Measurements from ENCODE around the gene SHB.

Gene SHB

DNA sequence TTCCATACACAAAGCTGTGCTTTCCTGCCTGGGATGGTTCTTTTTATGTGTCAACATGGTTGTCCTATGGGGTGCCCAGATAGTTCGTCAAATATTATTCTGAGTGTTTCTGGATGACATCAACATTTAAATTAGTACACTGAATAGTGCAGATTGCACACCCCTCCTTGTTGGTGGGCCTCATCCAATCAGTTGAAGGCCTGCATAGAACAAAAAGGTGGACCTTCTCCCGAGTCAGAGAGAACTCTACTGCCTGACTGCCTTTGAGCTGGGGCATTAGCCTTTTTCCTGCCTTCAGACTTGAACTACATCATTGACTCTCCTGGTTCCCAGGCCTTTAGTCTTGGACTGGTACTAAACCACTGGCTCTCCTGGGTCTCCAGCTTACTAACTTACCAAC is 80.4 kb downstream of the SHB start:
- Histone ChIP-seq H3K9me3 (replicated peaks; ENCODE audit: insufficient read depth, low read length) (no peaks in the 10 kb centered on the region), H3K27me3 (replicated peaks; ENCODE audit: insufficient read depth, low read length) (no peaks in the 10 kb centered on the region), H4K20me1 (ENCODE audit: insufficient read depth, low read length) (no peaks in the 10 kb centered on the region), H2AFZ (ENCODE audit: low read length) (no peak overlapping the region), H3K4me1 (ENCODE audit: low read length) (no peaks in the 10 kb centered on the region), H3F3A (ENCODE audit: insufficient read depth, low read length) (no peaks in the 10 kb centered on the region), H3K27ac (ENCODE audit: low read length) (no peak overlapping the region), H3K36me3 (replicated peaks; ENCODE audit: insufficient read depth, low read length) (no peaks in the 10 kb centered on the region), H3K4me2 (ENCODE audit: low read depth, low read length) (no peak overlapping the region), H3K79me2 (ENCODE audit: low read length) (no peaks in the 10 kb centered on the region), H3K4me3 (ENCODE audit: low read length) (no peak overlapping the region), H3K9ac (ENCODE audit: low read length) (no peak overlapping the region), H3K9me2 (replicated peaks; ENCODE audit: insufficient read depth, low read length) (no peaks in the 10 kb centered on the region)
- DNase-seq, result no peak
- TF ChIP-seq EZH2phosphoT487 (IDR thresholded peaks at IDR 0.05; ENCODE audit: low read length) (no peak), EZH2 (optimal IDR thresholded peaks at IDR 0.05; ENCODE audit: low read depth, low read length) (no peak)
- TF ChIP-seq, protein P1, sequence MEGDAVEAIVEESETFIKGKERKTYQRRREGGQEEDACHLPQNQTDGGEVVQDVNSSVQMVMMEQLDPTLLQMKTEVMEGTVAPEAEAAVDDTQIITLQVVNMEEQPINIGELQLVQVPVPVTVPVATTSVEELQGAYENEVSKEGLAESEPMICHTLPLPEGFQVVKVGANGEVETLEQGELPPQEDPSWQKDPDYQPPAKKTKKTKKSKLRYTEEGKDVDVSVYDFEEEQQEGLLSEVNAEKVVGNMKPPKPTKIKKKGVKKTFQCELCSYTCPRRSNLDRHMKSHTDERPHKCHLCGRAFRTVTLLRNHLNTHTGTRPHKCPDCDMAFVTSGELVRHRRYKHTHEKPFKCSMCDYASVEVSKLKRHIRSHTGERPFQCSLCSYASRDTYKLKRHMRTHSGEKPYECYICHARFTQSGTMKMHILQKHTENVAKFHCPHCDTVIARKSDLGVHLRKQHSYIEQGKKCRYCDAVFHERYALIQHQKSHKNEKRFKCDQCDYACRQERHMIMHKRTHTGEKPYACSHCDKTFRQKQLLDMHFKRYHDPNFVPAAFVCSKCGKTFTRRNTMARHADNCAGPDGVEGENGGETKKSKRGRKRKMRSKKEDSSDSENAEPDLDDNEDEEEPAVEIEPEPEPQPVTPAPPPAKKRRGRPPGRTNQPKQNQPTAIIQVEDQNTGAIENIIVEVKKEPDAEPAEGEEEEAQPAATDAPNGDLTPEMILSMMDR (IDR thresholded peaks at IDR 0.05; ENCODE audit: low read length), result no peak

DNA sequence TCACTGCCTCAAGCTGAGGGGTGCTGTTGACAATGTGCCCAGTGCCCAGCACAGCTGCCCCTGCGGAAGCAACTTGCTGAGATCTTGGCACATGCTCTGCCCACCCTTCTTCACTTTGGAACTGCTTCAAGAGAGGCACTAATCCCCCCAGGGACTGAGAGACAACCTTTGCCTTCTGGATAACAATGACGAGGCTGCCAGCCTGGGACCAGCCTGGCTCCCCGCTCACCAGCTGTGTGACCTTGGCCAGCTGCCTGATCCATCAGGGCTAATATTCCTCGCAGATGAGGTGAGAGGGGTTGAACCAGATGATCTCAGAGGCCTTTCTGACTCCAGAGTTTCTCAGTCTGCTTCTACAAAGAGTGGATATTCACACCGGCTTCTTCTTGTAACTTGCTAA is 81.0 kb downstream of the SHB start:
- Histone ChIP-seq H3K9ac (ENCODE audit: low read length) (no peak overlapping the region), H3K27ac (ENCODE audit: low read length) (no peak overlapping the region), H3K27me3 (replicated peaks; ENCODE audit: insufficient read depth, low read length) (no peaks in the 10 kb centered on the region), H4K20me1 (ENCODE audit: insufficient read depth, low read length) (no peaks in the 10 kb centered on the region), H3K9me3 (replicated peaks; ENCODE audit: insufficient read depth, low read length) (no peaks in the 10 kb centered on the region), H3K4me3 (ENCODE audit: low read length) (no peak overlapping the region), H3F3A (ENCODE audit: insufficient read depth, low read length) (no peaks in the 10 kb centered on the region), H3K36me3 (replicated peaks; ENCODE audit: insufficient read depth, low read length) (no peaks in the 10 kb centered on the region), H3K9me2 (replicated peaks; ENCODE audit: insufficient read depth, low read length) (no peaks in the 10 kb centered on the region), H3K4me2 (ENCODE audit: low read depth, low read length) (no peak overlapping the region), H2AFZ (ENCODE audit: low read length) (no peak overlapping the region), H3K4me1 (ENCODE audit: low read length) (no peaks in the 10 kb centered on the region), H3K79me2 (ENCODE audit: low read length) (no peaks in the 10 kb centered on the region)
- no peak for DNase-seq
- TF ChIP-seq, protein P1 (IDR thresholded peaks at IDR 0.05; ENCODE audit: low read length), result no peak
- TF ChIP-seq EZH2phosphoT487 (IDR thresholded peaks at IDR 0.05; ENCODE audit: low read length) (no peak), EZH2 (optimal IDR thresholded peaks at IDR 0.05; ENCODE audit: low read depth, low read length) (no peak)

DNA sequence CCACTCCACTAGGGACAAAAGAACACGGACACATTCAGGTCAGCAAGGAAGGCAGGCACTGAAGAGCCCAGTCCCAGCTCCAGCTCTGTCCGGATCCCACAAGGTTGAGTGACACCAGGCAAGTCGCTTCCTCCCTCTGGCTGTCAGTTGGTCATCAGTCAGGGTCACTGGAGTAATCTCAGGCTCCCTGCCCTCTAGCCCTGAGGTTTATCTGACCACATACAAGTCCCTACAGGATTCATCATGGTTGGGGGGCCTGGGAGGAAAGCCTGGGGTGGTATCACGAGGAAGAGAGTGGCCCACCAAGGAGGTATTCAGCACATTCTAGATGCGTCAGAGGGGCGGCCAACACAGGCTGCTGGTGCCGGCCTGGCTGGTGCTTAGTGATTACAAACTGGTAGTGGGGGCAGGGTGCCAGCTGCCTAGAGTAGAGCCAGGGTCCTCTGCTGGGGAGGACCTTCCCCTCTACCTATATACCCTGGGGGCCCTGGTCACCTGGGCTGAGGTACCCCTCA is 81.5 kb downstream of the SHB start:
- H3K4me2 ChIP-seq (ENCODE audit: low read depth, low read length), result no peak overlapping the region
- H3K27me3 ChIP-seq (replicated peaks; ENCODE audit: insufficient read depth, low read length), result no peaks in the 10 kb centered on the region
- no peaks in the 10 kb centered on the region for H3K4me1 ChIP-seq (ENCODE audit: low read length)
- TF ChIP-seq EZH2 (optimal IDR thresholded peaks at IDR 0.05; ENCODE audit: low read depth, low read length) (no peak), EZH2phosphoT487 (IDR thresholded peaks at IDR 0.05; ENCODE audit: low read length) (no peak)
- TF ChIP-seq, protein P1 (IDR thresholded peaks at IDR 0.05; ENCODE audit: low read length), result no peak
- no peaks in the 10 kb centered on the region for H3F3A ChIP-seq (ENCODE audit: insufficient read depth, low read length)
- no peak overlapping the region for H3K27ac ChIP-seq (ENCODE audit: low read length)
- no peaks in the 10 kb centered on the region for H4K20me1 ChIP-seq (ENCODE audit: insufficient read depth, low read length)
- H3K36me3 ChIP-seq (replicated peaks; ENCODE audit: insufficient read depth, low read length), result no peaks in the 10 kb centered on the region
- DNase-seq, result no peak
- H3K4me3 ChIP-seq (ENCODE audit: low read length), result no peak overlapping the region
- H3K9ac ChIP-seq (ENCODE audit: low read length), result no peak overlapping the region
- no peaks in the 10 kb centered on the region for H3K9me3 ChIP-seq (replicated peaks; ENCODE audit: insufficient read depth, low read length)
- H3K79me2 ChIP-seq (ENCODE audit: low read length), result no peaks in the 10 kb centered on the region
- H3K9me2 ChIP-seq (replicated peaks; ENCODE audit: insufficient read depth, low read length), result no peaks in the 10 kb centered on the region
- no peak overlapping the region for H2AFZ ChIP-seq (ENCODE audit: low read length)
